GM19455 (cell line): Measurements from ENCODE around the gene FBXO28.

Experiments used
- ATAC-seq: cut with Tn5 transposase; IDR thresholded peaks from one replicate; pipeline ENCODE4 v1.9.1; 2021; ENCODE audit not compliant: unreplicated experiment

Gene FBXO28

DNA sequence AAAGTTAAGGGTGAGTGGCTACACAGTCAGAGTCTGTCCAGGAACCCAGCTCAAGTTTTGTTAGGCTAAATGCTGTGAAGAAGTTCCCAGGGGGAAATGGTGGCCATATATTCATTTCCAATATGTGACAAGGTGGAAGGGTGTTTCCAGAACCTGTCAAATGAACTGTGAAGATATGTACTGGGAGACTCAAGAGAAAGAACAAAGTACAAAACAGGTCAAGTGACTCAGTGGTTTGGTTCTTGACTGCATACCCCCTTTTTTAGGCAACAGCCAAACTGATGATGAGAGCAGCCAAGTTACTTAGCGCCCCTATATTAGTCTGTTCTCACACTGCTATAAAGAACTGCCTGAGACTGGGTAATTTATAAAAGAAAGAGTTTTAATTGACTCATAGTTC, 18.6 kb upstream of the FBXO28 start:
- ATAC-seq = no peak

- no peak for ATAC-seq
Observed at GRCh38 chr1:224095867-224096266, 18.0 kb upstream of the FBXO28 start.

GRCh38 chr1:224096773-224097172, 17.1 kb upstream of the FBXO28 start:
- ATAC-seq = no peak

DNA sequence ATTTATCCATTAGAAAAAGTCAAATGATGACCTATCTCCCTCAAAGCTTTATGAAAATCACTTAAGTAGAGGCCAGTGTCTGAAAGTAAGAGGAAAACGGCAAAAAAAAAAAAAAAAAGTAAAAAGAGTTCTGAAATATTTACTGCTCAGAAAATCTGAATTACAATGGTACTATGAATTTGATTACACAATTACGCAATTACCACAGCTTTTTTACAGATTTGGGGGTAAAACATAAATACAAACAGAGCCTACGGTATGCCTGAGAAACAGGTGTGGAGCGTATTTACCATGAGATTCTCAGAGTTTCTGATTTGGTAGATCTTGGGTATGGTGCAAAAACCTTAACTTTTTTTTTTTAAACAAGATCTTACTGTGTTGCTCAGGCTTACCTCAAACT, 15.9 kb upstream of the FBXO28 start:
- no peak for ATAC-seq

DNA sequence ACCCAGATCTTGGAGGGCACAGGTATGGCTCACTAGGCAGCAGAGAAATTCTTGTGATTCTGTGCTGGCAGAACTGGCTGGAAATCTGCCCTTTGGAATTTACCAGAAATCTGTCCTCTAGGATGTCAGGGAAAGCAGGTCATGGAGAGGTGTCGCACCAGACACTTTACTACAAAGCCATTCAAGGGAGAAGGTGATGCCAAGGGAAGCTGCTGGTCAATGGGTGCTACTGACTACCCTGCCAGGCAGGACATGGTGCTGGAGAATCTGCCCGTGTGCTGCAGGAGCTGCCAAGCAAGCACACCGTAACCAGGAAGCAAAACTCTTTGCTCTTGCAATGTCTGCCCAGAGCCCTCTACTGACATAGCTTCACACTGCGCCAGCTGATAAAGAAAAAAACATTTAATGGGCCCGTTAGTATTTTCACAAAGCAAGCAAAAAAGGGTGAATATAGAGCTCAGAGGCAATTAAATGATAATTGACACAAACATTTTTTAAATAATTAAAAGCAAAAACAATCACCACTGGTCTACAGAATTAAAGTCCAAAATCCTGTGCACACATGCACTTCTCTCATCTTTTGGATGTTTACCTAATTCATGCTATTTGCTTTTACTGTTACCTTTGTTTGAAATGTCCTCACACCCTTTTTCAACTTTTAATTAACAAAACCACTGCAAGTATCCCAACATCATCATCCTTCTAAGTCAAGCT, 7.2 kb upstream of the FBXO28 start:
- peak; percentile 75 for ATAC-seq

DNA sequence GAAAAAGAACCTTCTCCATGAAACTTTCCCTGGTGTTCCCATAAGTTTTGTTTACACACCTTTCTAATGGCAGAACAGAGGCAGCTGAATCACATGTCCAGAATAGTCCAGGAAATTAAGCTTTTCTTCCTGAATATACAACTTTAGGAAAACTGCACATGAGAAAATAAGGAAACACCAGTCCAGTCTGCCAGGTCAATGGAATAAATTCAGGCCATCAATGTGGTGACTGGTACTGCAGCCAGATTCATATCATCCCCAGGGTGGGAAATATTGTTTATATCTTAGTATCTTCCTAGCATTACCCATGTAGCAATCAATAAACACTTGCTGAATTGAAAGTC, 6.7 kb upstream of the FBXO28 start:
- no peak for ATAC-seq

GRCh38 chr1:224108991-224109390, 4.9 kb upstream of the FBXO28 start:
- no peak for ATAC-seq

- no peak for ATAC-seq
Observed at GRCh38 chr1:224109981-224110380, 3.9 kb upstream of the FBXO28 start.

GRCh38 chr1:224113005-224113404, 906 bp upstream of the FBXO28 start:
- ATAC-seq = no peak

GRCh38 chr1:224113545-224113917, 380 bp upstream of the FBXO28 start:
- ATAC-seq = peak; percentile 9

DNA sequence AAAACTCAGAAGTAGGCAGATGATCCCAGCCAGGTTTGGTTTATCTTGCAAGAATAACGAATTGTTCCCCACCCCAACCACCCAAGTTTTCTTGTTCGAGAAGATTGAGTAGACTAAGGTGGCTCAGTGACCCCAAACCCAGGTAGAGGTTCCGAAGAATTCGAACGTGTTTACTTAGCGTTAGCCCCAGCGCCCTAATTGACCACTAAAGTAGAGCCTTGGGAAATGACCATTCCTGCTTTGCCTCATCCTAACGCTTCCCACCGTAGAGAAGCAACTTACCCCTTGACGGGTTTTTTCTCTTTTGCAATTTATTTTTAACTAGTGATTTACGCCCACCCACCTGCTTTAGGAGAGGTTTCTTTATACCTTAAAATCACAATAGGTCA, 870 bp downstream of the FBXO28 start:
- no peak for ATAC-seq

GRCh38 chr1:224116131-224116530, 2.2 kb downstream of the FBXO28 start:
- ATAC-seq = peak; percentile 29

- no peak for ATAC-seq
Observed at GRCh38 chr1:224118688-224119087, 4.8 kb downstream of the FBXO28 start.

- no peak for ATAC-seq
Observed at GRCh38 chr1:224123136-224123535, 9.2 kb downstream of the FBXO28 start.

GRCh38 chr1:224124220-224124619, 10.3 kb downstream of the FBXO28 start:
- no peak for ATAC-seq

DNA sequence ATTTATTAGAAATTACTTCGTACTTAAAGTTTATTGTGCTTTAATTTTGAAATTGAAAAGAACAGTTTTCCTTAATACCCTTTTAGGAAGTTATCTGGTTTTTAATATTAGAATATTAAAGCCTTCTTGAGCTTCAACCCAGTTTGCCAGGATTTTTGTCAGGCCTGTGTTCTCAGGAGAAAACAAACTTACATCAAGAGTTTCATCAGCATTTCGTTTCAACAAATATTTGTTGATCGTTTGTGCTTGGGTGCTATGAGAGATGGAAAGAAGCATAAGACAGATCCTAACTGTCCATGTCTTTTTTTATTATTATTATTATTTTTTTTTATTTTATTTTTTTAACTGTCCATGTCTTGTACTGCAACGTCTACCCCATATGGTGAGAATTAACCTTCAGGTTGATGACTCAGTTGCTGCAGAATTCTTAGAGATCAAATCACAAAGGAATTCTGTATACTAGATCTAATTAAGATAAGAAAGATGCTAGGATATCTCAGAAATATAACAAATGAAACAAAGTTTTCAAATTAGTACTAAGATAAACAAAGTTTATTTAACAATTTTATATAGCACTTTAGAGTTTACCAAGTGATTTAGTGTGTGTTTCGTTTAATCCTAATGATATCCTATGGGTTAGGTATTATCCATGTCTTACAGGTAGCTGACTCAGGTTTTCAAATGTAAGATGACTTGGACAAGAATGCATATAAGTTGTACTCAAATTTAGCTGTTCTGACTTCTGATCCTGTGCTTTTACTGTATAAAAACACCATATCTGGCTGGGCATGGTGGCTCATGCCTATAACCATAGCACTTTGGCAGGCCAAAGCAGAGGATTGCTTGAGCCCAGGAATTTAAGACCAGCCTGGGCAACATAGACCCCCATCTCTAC, 14.3 kb downstream of the FBXO28 start:
- ATAC-seq = no peak

- ATAC-seq = no peak
Observed at GRCh38 chr1:224131253-224131652, 17.3 kb downstream of the FBXO28 start.

GRCh38 chr1:224132901-224133300, 19.0 kb downstream of the FBXO28 start:
- ATAC-seq = no peak

DNA sequence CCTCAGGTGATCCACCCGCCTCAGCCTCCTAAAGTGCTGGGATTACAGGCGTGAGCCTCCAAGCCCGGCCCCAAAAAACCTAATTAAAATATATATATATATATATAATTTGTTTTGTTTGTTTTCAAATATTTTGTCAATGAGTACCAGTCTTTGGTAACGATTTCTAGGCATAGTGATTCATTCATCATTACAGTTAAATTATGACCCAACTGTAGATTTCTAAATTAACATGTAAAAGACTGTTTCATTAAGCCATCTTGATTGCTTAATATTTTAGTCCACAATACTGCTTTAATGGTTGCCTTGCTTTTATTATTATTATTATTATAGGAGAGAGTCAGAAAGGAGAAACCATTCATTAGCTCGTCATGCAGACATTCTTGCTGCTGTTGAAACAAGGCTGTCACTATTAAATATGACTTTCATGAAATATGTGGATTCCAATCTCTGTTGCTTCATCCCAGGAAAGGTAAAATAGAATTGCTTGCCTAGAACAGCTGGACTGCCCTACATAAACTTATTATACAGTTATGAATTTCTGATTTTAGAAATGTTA, 19.9 kb downstream of the FBXO28 start:
- no peak for ATAC-seq

DNA sequence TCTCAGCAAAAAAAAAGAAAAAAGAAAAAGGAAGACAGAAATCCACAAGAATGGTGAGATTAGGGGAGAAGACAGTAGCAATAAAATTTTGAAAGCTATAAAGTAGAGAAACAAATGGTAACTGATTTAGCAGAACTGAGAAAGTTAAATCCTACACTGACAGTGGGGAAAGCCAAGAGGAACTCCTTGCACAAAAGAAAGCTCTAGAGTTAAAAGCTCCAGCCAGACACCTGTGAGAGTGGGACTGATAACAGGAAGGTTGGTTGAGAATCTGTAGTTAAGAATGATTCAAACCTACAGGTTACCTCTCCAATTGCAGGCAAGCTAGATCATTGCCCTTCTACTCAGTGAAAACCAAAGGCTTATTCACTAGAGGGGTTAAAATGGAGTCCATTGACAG, 23.6 kb downstream of the FBXO28 start:
- ATAC-seq = no peak

GRCh38 chr1:224138198-224138597, 24.3 kb downstream of the FBXO28 start:
- ATAC-seq = no peak

- no peak for ATAC-seq
Observed at GRCh38 chr1:224141693-224142092, 27.8 kb downstream of the FBXO28 start.
